GM12875 (cell line): ENCODE data around the gene RFLNA.

ENCODE experiments used
- H3K4me3 ChIP-seq: one replicate; pipeline ENCODE4 v1.5.1; 2011; ENCODE audit warnings: low read depth, low read length, control low read depth
- TF ChIP-seq, protein P1 (sequence below): IDR thresholded peaks from 2 replicates; pipeline ENCODE4 v1.5.1; 2011; ENCODE audit warnings: low read depth, mild to moderate bottlenecking, control low read depth, inconsistent platforms, low read length, moderate library complexity, borderline replicate concordance; ENCODE audit not compliant: insufficient read depth

The RFLNA gene

DNA sequence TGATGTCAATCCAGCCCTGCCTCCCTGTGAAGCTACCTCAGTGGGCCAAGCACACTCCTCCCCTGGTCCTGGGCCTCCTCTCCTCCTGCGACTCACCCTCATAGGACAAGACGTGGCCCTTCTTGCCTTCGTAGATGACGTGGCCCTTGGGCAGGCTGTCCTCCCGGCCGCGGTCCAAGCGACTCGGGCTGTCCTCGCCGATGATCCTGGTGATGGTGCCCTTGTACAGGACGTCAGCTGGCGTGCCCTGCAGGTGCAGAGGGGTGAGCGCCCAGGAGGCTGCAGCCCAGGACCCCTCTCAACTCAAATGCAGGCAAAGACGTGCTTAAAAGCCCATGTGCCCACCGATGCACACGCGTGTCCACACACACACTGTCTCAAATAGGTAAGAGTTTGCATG is 55.6 kb downstream of the RFLNA start:
- TF ChIP-seq, protein P1, sequence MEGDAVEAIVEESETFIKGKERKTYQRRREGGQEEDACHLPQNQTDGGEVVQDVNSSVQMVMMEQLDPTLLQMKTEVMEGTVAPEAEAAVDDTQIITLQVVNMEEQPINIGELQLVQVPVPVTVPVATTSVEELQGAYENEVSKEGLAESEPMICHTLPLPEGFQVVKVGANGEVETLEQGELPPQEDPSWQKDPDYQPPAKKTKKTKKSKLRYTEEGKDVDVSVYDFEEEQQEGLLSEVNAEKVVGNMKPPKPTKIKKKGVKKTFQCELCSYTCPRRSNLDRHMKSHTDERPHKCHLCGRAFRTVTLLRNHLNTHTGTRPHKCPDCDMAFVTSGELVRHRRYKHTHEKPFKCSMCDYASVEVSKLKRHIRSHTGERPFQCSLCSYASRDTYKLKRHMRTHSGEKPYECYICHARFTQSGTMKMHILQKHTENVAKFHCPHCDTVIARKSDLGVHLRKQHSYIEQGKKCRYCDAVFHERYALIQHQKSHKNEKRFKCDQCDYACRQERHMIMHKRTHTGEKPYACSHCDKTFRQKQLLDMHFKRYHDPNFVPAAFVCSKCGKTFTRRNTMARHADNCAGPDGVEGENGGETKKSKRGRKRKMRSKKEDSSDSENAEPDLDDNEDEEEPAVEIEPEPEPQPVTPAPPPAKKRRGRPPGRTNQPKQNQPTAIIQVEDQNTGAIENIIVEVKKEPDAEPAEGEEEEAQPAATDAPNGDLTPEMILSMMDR = no peak
- no peak overlapping the region for H3K4me3 ChIP-seq

GRCh38 chr12:124351422-124351821 is 56.5 kb downstream of the RFLNA start:
- TF ChIP-seq, protein P1 = no peak
- H3K4me3 ChIP-seq = no peak overlapping the region

DNA sequence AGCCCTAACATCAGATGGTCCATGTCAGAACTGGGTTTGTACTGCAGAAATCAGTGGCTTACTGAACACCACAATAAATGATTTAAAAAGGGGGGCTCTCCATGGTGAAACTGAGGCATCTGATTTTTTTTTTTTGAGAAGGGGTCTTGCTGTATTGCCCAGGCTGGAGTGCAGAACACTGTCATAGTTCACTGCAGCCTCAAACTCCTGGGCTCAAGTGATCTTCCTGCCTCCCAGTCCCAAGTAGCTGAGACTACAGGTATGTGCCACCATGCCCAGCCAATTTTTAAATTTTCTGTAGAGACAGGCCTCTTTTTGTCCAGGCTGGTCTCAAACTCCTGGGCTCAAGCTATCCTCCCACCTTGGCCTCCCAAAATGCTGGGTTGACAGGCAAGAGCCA is 57.4 kb downstream of the RFLNA start:
- H3K4me3 ChIP-seq = no peak overlapping the region
- TF ChIP-seq, protein P1 = no peak

GRCh38 chr12:124352839-124353238 is 57.9 kb downstream of the RFLNA start:
- no peak overlapping the region for H3K4me3 ChIP-seq
- TF ChIP-seq, protein P1 = no peak

- TF ChIP-seq, protein P1 = no peak
- no peak overlapping the region for H3K4me3 ChIP-seq
These were observed 59.5 kb downstream of the RFLNA start for GRCh38 chr12:124354400-124354799.

- TF ChIP-seq, protein P1 = no peak
- no peak overlapping the region for H3K4me3 ChIP-seq
These were observed 61.3 kb downstream of the RFLNA start for GRCh38 chr12:124356221-124356620.

GRCh38 chr12:124357616-124358015 is 62.7 kb downstream of the RFLNA start:
- H3K4me3 ChIP-seq = no peak overlapping the region
- TF ChIP-seq, protein P1 = no peak
